Esophagus squamous epithelium (tissue), 5 donors: Measurements from ENCODE around the gene PREX1. TPM values are rescaled to one million over a fixed set of nuclear protein-coding genes. Genes with fewer than 3 reads are reported as not detected.
A peak's percentile ranks its signal among the peaks of the same experiment; 100 is the strongest.

Source experiments
- DNase-seq: peaks from one replicate; lab custom pipeline; 2025; lab: John Stamatoyannopoulos, UW
- H3K27ac ChIP-seq, 4 donors: fragments of 200-600 bp; sonication (generic); one replicate each; pipeline ENCODE4 v1.5.1; 2016 to 2019; ENCODE audit warnings: mild to moderate bottlenecking in 1 of 4
- H3K27me3 ChIP-seq, 4 donors: fragments of 200-600 bp; sonication (generic); 1 replicate in 3 of 4; 2 replicates in 1 of 4; pipeline versions ENCODE4 v1.5.1 to v1.6.0; 2017 to 2021; ENCODE audit warnings: antibody characterized with exemption in 1 of 4
- H3K36me3 ChIP-seq, 3 donors: fragments of 200-600 bp; sonication (generic); one replicate each; pipeline ENCODE4 v1.5.1; 2016 to 2019
- H3K4me1 ChIP-seq, 3 donors: fragments of 200-600 bp; sonication (generic); one replicate each; pipeline ENCODE4 v1.5.1; 2017 to 2019
- H3K4me3 ChIP-seq, 4 donors: fragments of 200-600 bp; sonication (generic); 1 replicate in 3 of 4; 2 replicates in 1 of 4; pipeline ENCODE4 v1.5.1; 2016 to 2019; ENCODE audit warnings: mild to moderate bottlenecking in 2 of 4, moderate library complexity in 1 of 4
- H3K9me3 ChIP-seq, 3 donors: fragments of 200-600 bp; sonication (generic); one replicate each; pipeline ENCODE4 v1.5.1; 2016 to 2019
- POLR2A ChIP-seq, 4 donors: fragments of 450-650 bp; IDR thresholded peaks; one replicate each; pipeline ENCODE4 v1.6.1; 2017; ENCODE audit warnings: antibody characterized with exemption in 4 of 4, mild to moderate bottlenecking in 4 of 4, moderate library complexity in 3 of 4
- WGBS, 2 donors: methylation state at CpG; one replicate each; pipeline ENCODE4 v1.1.5; 2018; 5-methylcytosine and 5-hydroxymethylcytosine counted together
- intact Hi-C: fragments of 100-400 bp; cut with DNase I; formaldehyde crosslinking; loops from one replicate; pipeline ENCODE4 v1.15.0; 2022
- total RNA-seq, 4 donors: library from RNA; depleted of rRNA; stranded (reverse); fragments of >200 nt; gene quantifications; one replicate each; pipeline ENCODE4 v1.1.0, GENCODE V29; 2016
- TF ChIP-seq, protein P1 (sequence below), 6 experiments: fragments of 450-650 bp in 4 of 6; fragments of 200-600 bp in 2 of 6; sonication (generic) in 2 of 6; IDR thresholded peaks; one replicate each; pipeline ENCODE4 v1.5.1; 2016 to 2019; ENCODE audit warnings: antibody characterized with exemption in 6 of 6, mild to moderate bottlenecking in 4 of 6, moderate library complexity in 4 of 6
- donor health status: DM: yes; HTN: yes; CAD: no.

Gene PREX1
- total RNA-seq, 4 donors from 2014 or later, result 4.9 to 25.9 (median 8.9) TPM

DNA sequence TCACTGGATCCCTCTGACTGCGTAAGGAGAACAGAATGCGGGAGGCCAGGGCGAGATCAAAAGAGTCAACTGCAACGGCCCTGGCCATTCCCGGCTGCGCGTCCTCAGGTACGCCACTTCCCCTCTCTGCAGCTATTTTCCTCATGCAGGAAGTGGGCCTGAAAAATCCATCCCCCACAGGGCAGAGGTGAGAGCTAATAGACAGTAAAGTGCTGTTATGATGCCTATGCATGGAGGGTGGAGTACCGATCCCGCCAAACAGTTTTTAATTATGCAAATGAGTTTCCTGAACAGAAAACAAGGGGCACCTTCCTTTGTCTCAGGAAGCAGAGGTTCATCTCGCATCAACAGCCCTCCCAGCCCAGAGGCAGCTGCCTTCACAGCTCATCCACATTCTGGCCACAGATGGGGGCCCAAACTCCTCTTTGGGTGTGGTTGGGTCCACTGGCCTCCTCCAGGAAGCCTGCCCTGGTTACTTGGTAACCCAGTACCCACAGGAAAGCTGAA, 9.3 kb downstream of the PREX1 start:
- no peaks in the 10 kb centered on the region for H3K9me3 ChIP-seq
- TF ChIP-seq, protein P1, sequence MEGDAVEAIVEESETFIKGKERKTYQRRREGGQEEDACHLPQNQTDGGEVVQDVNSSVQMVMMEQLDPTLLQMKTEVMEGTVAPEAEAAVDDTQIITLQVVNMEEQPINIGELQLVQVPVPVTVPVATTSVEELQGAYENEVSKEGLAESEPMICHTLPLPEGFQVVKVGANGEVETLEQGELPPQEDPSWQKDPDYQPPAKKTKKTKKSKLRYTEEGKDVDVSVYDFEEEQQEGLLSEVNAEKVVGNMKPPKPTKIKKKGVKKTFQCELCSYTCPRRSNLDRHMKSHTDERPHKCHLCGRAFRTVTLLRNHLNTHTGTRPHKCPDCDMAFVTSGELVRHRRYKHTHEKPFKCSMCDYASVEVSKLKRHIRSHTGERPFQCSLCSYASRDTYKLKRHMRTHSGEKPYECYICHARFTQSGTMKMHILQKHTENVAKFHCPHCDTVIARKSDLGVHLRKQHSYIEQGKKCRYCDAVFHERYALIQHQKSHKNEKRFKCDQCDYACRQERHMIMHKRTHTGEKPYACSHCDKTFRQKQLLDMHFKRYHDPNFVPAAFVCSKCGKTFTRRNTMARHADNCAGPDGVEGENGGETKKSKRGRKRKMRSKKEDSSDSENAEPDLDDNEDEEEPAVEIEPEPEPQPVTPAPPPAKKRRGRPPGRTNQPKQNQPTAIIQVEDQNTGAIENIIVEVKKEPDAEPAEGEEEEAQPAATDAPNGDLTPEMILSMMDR (IDR thresholded peaks at IDR 0.05), result no peak
- peak in 1 of 4 donors; percentile 17 for TF ChIP-seq POLR2A (IDR thresholded peaks at IDR 0.05)
- H3K4me3 ChIP-seq, result no peak overlapping the region
- DNase-seq, result no peak
- H3K27ac ChIP-seq, result peak overlapping the region in 2 of 4 donors; percentile 29 to 54
- H3K4me1 ChIP-seq, result peaks cover 0 to 65% (median 9%) of the 10 kb centered on the region in 3 donors
- intact Hi-C loops, result no loop called here
- peaks cover 0 to 42% (median 0%) of the 10 kb centered on the region in 4 donors for H3K27me3 ChIP-seq
- no peaks in the 10 kb centered on the region for H3K36me3 ChIP-seq
- WGBS, 2 donors, result 0 to 49% methylated on average over 3 to 11 of the region's 11 CpGs

DNA sequence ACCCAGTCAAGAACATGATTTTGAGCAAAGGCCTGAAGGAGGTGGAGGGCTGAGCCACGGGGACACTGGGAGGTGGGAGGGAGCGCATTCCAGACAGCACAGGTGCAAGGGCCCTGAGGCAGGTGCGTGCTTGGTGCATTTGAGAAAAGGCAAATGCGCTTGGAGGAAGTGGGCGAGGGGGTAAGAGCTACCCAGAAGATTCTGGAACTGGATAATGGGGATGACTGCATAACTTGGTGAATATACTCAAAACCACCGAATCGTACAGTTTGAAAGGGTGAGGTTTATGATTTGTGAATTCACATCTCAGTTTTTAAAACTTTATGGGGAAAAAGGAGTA, 9.8 kb downstream of the PREX1 start:
- peak overlapping the region in 2 of 4 donors; percentile 21 to 54 for H3K27ac ChIP-seq
- H3K27me3 ChIP-seq, result peaks cover 0 to 37% (median 0%) of the 10 kb centered on the region in 4 donors
- H3K4me1 ChIP-seq, result peaks cover 0 to 65% (median 5%) of the 10 kb centered on the region in 3 donors
- DNase-seq, result no peak
- no peaks in the 10 kb centered on the region for H3K9me3 ChIP-seq
- intact Hi-C loops, result no loop called here
- H3K4me3 ChIP-seq, result no peak overlapping the region
- H3K36me3 ChIP-seq, result no peaks in the 10 kb centered on the region
- no peak for TF ChIP-seq POLR2A (IDR thresholded peaks at IDR 0.05)
- TF ChIP-seq, protein P1 (IDR thresholded peaks at IDR 0.05), result no peak
- WGBS, 2 donors, result 64 to 70% methylated on average over 7 of the region's 7 CpGs

DNA sequence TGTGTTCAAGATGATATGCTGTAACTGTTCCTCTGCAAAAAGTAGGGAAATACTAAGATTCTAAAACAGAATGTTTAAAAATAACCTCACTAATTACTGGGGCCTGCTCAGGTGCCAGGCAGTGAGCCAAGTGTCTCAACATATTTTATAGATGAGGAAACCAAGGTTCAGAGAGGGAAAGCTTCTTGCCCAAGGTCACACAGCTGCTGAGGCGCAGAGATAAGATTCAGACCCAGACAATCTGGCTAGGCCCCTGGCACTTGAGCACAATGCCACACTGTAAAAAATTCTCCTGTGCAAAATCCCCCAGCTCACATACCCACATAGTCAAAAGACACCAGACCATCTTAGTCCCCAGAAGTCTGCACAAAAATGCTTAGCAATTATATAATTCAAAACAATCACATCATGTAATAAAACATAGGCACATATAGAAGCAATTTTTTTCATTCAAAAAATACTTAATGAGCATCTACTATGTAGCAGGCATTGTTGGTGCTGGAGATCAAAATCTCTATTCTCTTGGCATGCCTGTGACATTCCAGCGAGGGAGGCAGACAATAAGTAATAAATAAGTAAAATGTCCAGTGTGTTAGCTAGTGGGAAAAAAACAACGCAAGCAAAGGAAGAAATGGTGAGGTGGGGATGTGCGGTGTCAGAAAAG, 10.3 kb downstream of the PREX1 start:
- no peaks in the 10 kb centered on the region for H3K9me3 ChIP-seq
- H3K4me3 ChIP-seq, result no peak overlapping the region
- peaks cover 0 to 37% (median 0%) of the 10 kb centered on the region in 4 donors for H3K27me3 ChIP-seq
- no peaks in the 10 kb centered on the region for H3K36me3 ChIP-seq
- H3K27ac ChIP-seq, result no peak overlapping the region
- no peak for DNase-seq
- intact Hi-C loops, result no loop called here
- peaks cover 0 to 65% (median 5%) of the 10 kb centered on the region in 3 donors for H3K4me1 ChIP-seq
- TF ChIP-seq POLR2A (IDR thresholded peaks at IDR 0.05), result no peak
- TF ChIP-seq, protein P1 (IDR thresholded peaks at IDR 0.05), result no peak
- WGBS, 2 donors, result 80 to 88% methylated on average over 4 of the region's 4 CpGs

DNA sequence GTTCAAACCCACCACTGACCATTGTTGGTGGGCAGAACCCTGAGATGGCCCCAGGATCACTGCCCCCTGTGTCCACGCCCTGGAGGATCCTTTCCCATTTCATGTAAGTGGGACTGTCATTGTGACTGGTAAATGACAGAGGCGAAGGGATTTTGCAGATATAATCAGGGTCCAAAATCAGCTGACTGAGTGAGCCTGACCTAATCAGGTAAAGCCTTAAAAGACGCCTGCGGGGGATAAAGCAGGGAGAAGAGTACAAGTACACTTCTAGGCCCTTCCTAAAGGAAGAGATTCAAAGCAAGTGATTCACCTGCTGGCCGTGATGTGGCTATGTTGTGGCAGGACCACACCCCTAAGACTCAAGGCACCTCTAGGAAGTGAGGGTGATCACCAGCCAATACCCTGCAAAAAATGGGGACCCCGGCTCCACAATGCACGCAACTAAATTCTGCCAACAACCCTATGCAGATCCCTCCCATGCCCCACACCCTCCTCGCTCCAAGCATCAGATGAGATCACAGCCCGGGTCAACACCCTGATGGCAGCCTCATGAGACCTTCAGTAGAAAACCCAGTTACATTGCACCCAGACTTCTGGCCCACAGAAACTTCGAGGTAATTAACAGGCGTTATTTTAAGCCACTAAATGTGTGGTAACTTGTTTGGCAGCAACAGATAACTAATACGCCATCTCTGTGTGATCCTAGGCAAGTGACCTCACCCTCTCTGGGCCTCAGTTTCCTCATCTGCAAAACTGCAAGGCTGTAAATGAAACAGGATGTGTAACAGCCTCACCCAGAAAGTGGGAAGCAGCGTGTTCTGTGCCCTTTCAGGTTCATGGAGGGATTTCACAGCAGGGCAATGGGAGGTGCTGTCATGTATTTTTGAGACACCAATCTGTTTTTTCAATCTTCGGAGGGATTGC, 11.3 kb downstream of the PREX1 start:
- Histone ChIP-seq H3K36me3 (no peaks in the 10 kb centered on the region), H3K27me3 (peaks cover 0 to 30% (median 0%) of the 10 kb centered on the region in 4 donors), H3K9me3 (no peaks in the 10 kb centered on the region), H3K27ac (no peak overlapping the region), H3K4me3 (no peak overlapping the region), H3K4me1 (peaks cover 0 to 59% (median 5%) of the 10 kb centered on the region in 3 donors)
- no peak for TF ChIP-seq POLR2A (IDR thresholded peaks at IDR 0.05)
- TF ChIP-seq, protein P1 (IDR thresholded peaks at IDR 0.05), result no peak
- no peak for DNase-seq
- intact Hi-C loops, result no loop called here
- WGBS, 2 donors, result 75 to 81% methylated on average over 8 to 14 of the region's 14 CpGs
